WI38 (cell line): ENCODE measurements around the gene TUFT1.

Experiments
- H3K4me3 ChIP-seq: 2 replicates; pipeline ENCODE4 v1.5.1; 2011; ENCODE audit warnings: low read depth, mild to moderate bottlenecking, control low read depth, low read length
- TF ChIP-seq, protein P1 (sequence below): IDR thresholded peaks from 2 replicates; pipeline ENCODE4 v1.5.1; 2012; ENCODE audit warnings: low read depth, mild to moderate bottlenecking, control low read depth, low read length

The TUFT1 gene

DNA sequence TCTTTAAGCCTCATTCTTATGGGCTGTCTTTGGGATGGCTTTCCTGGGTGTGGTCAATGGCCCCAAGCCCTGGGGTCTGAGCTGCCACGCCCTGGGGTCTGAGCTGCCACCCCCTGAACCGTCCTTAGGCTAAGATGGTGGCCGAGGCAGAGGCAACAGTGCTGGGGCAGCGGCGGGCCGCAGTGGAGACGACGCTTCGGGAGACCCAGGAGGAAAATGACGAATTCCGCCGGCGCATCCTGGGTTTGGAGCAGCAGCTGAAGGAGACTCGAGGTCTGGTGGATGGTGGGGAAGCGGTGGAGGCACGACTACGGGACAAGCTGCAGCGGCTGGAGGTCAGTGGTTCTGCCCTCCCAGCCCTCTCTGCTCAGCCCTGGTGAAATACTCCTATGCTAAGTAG lies 10.3 kb upstream of the TUFT1 start:
- no peak overlapping the region for H3K4me3 ChIP-seq
- TF ChIP-seq, protein P1, sequence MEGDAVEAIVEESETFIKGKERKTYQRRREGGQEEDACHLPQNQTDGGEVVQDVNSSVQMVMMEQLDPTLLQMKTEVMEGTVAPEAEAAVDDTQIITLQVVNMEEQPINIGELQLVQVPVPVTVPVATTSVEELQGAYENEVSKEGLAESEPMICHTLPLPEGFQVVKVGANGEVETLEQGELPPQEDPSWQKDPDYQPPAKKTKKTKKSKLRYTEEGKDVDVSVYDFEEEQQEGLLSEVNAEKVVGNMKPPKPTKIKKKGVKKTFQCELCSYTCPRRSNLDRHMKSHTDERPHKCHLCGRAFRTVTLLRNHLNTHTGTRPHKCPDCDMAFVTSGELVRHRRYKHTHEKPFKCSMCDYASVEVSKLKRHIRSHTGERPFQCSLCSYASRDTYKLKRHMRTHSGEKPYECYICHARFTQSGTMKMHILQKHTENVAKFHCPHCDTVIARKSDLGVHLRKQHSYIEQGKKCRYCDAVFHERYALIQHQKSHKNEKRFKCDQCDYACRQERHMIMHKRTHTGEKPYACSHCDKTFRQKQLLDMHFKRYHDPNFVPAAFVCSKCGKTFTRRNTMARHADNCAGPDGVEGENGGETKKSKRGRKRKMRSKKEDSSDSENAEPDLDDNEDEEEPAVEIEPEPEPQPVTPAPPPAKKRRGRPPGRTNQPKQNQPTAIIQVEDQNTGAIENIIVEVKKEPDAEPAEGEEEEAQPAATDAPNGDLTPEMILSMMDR, result no peak

DNA sequence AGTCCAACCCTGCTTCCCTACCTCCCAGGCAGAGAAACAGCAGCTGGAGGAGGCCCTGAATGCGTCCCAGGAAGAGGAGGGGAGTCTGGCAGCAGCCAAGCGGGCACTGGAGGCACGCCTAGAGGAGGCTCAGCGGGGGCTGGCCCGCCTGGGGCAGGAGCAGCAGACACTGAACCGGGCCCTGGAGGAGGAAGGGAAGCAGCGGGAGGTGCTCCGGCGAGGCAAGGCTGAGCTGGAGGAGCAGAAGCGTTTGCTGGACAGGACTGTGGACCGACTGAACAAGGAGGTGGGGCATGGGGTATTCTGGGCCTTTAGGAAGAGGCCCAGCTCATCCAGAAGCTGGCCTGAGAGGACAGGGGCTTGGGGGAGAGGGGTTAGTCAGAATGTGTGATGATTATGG lies 9.6 kb upstream of the TUFT1 start:
- no peak overlapping the region for H3K4me3 ChIP-seq
- TF ChIP-seq, protein P1, result no peak

DNA sequence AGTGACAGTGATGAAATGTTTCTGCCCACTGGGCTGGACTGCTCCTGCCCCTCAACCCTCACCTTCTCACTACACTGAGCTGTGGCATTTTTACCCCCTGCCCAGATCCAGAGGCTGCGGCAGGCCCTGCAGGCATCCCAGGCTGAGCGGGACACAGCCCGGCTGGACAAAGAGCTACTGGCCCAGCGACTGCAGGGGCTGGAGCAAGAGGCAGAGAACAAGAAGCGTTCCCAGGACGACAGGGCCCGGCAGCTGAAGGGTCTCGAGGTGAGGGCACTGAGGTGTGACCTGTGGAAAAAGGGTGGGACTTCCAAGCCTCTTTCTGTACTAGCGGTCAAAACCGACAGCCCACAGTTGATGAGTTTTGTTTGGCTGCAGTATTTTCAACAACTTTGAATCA lies 6.2 kb upstream of the TUFT1 start:
- TF ChIP-seq, protein P1, result no peak
- H3K4me3 ChIP-seq, result no peak overlapping the region

DNA sequence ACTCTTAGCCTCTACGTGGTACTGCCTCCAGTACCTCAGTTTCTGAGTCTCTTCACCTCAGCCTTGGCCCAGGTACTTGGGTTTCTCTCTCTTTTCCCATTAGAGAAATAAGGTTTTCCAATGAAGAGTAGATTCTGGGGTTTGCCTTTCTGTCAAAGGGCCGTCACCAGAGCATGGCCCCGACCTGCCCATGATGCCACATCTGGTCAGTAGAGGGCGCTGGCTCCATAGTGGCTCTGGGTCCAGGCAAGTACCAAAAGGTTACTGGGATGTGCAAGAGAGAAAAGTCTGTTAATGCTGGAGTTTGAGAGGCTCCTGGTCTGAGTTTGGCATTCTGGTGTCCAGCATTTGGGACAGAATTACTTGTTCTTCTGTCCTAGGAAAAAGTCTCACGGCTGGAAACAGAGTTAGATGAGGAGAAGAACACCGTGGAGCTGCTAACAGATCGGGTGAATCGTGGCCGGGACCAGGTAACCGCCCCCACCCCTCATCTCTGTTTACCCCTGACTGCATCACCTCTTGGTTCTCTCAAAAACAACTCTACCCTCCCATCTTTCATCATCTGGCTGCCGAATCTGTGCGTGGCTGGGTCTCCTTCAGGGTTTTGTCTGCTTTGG lies 5.3 kb upstream of the TUFT1 start:
- TF ChIP-seq, protein P1, result peak; percentile 94
- no peak overlapping the region for H3K4me3 ChIP-seq

DNA sequence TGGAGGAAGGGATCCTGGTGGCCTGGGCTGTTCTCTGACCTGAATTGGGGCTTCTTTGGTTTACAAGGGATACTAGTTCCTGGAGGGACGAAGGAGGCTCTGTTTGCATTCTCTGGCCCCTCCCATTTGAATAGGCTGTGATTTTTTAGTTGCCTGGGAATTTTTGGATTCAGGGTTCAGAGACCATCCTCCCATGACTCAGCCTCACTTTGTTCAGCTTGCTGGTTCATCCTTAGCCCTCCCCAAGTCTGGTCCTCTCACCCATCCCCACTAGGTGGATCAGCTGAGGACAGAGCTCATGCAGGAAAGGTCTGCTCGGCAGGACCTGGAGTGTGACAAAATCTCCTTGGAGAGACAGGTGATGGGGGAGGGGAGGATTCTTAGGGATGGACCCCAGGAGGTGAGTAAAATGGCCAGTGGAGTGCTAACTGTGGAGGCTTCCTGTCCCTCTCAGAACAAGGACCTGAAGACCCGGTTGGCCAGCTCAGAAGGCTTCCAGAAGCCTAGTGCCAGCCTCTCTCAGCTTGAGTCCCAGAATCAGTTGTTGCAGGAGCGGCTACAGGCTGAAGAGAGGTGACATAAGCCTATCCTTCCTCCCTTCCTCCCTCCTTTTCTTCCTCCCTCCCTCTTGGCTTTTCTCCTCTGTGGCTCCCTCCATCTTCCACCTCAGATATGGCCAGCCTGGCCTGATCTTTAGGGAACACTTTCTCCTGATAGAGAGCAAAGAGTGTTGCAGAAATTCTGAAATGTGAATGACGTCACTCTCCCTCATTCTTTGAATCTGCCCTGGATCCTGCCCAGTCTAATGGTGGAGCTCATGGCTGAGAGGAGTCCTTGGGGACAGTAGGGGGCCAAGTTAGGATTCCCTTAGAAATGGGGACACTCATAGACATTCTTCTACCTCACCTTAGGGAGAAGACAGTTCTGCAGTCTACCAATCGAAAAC lies 4.5 kb upstream of the TUFT1 start:
- H3K4me3 ChIP-seq, result no peak overlapping the region
- TF ChIP-seq, protein P1, result no peak

DNA sequence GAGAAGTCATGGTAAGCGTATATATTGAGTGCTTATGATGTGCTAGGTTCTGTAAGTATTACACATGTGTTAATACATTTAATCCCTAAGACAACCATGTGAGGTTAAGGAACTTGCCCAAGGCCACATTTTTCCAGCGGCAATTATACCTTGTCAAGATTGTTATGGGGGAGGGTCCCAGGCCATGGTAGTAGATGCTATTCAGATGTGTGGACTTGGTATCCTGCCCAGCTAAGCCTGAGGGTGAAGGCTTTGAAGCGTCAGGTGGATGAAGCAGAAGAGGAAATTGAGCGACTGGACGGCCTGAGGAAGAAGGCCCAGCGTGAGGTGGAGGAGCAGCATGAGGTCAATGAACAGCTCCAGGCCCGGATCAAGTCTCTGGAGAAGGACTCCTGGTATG lies 3.6 kb upstream of the TUFT1 start:
- TF ChIP-seq, protein P1, result no peak
- no peak overlapping the region for H3K4me3 ChIP-seq

DNA sequence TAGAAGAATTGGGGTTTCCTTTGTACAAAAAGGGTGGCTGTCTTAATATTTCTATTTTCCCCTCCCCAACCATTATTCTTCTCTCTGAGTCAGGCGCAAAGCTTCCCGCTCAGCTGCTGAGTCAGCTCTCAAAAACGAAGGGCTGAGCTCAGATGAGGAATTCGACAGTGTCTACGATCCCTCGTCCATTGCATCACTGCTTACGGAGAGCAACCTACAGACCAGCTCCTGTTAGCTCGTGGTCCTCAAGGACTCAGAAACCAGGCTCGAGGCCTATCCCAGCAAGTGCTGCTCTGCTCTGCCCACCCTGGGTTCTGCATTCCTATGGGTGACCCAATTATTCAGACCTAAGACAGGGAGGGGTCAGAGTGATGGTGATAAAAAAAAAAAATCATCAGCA lies 3.0 kb upstream of the TUFT1 start:
- TF ChIP-seq, protein P1, result no peak
- H3K4me3 ChIP-seq, result no peak overlapping the region
